ENCODE data around the gene ST6GALNAC4. TPM values are rescaled to one million over a fixed set of nuclear protein-coding genes. Genes with fewer than 3 reads are reported as not detected.

ST6GALNAC4 gene
- total and polyA plus RNA-seq, 9 of the 15 experiments (the other 6 are each of a cell fraction or from before 2014, with no cell fraction given), result 2.6 to 43.1 (median 15.4) TPM

GRCh38 chr9:127943731-127944144, 26.9 kb upstream of the ST6GALNAC4 start (continued):
- TF ChIP-seq RERE (CRISPR knock-in tag; IDR thresholded peaks at IDR 0.05; ENCODE audit: borderline replicate concordance) (no peak), HDAC8 (tag; IDR thresholded peaks at IDR 0.05) (no peak), ZNF124 (CRISPR knock-in tag; IDR thresholded peaks at IDR 0.05) (no peak), ZBTB43 (CRISPR knock-in tag; IDR thresholded peaks at IDR 0.05) (no peak), TCF7 (IDR thresholded peaks at IDR 0.05; ENCODE audit: borderline replicate concordance) (no peak), ZNF551 (CRISPR knock-in tag; IDR thresholded peaks at IDR 0.05) (no peak), U2AF1 (optimal IDR thresholded peaks at IDR 0.05; ENCODE audit: low read depth, low read length) (no peak), CREM (IDR thresholded peaks at IDR 0.05; ENCODE audit: low read depth) (peak; percentile 41; the same call in 1 of the 2 replicates), HEY1 (CRISPR knock-in tag; IDR thresholded peaks at IDR 0.05; ENCODE audit: borderline replicate concordance) (no peak), ZBTB9 (CRISPR knock-in tag; IDR thresholded peaks at IDR 0.05) (no peak), JUND (IDR thresholded peaks at IDR 0.05; ENCODE audit: borderline replicate concordance, low read depth, low read length) (peak; percentile 55; the same call in 1 of the 2 replicates), JUND (tag; IDR thresholded peaks at IDR 0.05; ENCODE audit: borderline replicate concordance, low read depth, low read length) (peak; percentile 18; the same call in 1 of the 3 replicates), NONO (IDR thresholded peaks at IDR 0.05; ENCODE audit: low read depth in 2 of 2, low read length in 1 of 2) (no peak), ETS1 (conservative IDR thresholded peaks at IDR 0.05; ENCODE audit: control insufficient read depth, low read depth, low read length) (no peak), SIRT6 (IDR thresholded peaks at IDR 0.05; ENCODE audit: low read depth, low read length) (no peak), XRCC5 (IDR thresholded peaks at IDR 0.05; ENCODE audit: low read depth, low read length) (no peak), TEAD1 (CRISPR knock-in tag; IDR thresholded peaks at IDR 0.05) (0 out of 4 replicates have a peak, but pooled peaks of 1 of the 2 experiments have one; percentile 59), CHCHD3 (CRISPR knock-in tag; IDR thresholded peaks at IDR 0.05) (no peak), HIVEP1 (CRISPR knock-in tag; IDR thresholded peaks at IDR 0.05) (no peak)
